GM18508 (cell line): ENCODE measurements around the gene PPP2R5D.
A peak's percentile ranks its signal among the peaks of the same experiment; 100 is the strongest.
"Not testable (repeated sequence)": the region's sequence is repeated elsewhere in the genome, so short reads cannot be mapped to it uniquely, and the experiment has no call there.

ENCODE experiments used
- ATAC-seq: cut with Tn5 transposase; IDR thresholded peaks from one replicate; pipeline ENCODE4 v1.9.1; 2021; ENCODE audit warnings: moderate number of reproducible peaks; ENCODE audit not compliant: insufficient read depth, unreplicated experiment

PPP2R5D gene

DNA sequence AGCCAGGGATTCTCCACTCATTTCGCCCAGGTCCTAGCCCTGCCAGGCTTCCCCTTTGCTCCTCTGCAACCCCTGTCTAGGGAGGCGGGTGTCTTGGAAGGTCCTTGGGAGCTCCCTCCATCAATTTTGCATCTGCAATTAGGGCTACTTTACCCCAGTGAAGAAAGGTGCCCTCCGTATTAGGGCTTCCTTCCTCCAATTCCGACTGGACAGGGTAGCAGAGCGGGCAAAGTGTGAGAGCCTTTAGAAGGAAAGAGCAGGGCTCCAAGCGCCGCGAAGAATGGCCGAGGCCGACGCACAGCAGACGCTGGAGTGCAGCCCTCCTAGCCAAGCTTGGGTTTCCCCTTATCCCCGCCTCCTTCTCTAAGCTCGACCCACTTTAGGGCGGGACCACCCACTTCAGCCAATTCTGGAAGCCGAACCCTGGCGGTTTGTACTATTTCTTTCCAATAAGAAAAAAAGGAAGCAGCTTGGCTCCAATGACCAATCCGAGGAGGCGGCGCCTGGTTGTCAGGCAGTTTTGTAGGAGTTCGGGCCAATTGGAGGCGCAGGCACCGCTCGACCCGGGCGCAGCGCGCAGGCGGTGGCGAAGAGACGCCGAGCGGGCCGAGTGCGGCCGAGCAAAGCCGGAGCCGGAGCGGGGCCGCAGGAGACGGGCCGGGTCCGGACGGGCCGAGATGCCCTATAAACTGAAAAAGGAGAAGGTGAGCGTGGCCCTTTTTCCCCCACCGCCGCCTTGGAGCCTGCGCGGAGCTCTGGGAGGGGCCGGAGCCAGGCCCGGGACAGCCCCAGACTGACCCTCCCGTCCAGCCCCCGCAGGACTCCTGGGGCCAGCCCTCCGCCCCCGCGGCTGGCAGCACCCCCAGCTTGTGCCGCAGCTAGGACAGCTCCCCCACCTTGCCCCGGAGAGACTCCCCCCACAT, at the start of gene PPP2R5D:
Gene PPP2R5D, plus strand, starts transcription at position 570 of the 923 bp plus-strand sequence. Its CDS starts 108 bp downstream, at position 678.
- peak; percentile 78 for ATAC-seq

DNA sequence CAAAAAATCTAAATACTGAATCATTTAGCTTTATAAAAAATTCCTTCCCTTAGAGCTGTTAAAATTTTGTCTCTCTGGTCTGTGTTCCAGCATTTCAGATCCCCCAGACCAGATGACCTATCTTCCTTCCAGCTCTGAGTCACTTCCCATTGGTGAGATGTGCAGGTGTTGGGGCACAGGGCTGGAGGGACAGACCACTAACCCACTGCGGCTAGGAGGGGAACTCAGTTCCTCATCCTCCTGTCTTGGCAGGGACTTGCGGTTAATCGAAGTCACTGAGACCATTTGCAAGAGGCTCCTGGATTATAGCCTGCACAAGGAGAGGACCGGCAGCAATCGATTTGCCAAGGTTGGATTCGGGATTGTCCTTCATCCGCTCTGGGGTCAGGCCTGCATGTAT, 49.0 kb upstream of the PPP2R5D start:
- ATAC-seq = no peak

DNA sequence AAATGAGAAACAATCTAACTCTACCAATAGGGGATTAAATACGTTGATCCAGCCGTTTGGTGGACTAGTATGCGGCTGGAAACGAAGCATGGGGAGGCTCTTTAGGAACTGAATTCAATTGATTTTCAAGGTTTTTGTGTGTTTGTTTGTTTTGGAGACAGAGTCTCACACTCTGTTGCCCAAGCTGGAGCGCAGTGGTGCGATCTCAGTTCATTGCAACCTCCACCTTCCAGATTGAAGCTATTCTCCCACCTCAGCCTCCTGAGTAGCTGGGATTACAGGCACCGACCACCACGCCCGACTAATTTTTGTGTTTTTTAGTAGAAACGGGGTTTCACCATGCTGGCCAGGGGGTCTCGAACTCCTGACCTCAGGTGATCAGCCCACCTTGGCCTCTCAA, 48.0 kb upstream of the PPP2R5D start:
- no peak for ATAC-seq

DNA sequence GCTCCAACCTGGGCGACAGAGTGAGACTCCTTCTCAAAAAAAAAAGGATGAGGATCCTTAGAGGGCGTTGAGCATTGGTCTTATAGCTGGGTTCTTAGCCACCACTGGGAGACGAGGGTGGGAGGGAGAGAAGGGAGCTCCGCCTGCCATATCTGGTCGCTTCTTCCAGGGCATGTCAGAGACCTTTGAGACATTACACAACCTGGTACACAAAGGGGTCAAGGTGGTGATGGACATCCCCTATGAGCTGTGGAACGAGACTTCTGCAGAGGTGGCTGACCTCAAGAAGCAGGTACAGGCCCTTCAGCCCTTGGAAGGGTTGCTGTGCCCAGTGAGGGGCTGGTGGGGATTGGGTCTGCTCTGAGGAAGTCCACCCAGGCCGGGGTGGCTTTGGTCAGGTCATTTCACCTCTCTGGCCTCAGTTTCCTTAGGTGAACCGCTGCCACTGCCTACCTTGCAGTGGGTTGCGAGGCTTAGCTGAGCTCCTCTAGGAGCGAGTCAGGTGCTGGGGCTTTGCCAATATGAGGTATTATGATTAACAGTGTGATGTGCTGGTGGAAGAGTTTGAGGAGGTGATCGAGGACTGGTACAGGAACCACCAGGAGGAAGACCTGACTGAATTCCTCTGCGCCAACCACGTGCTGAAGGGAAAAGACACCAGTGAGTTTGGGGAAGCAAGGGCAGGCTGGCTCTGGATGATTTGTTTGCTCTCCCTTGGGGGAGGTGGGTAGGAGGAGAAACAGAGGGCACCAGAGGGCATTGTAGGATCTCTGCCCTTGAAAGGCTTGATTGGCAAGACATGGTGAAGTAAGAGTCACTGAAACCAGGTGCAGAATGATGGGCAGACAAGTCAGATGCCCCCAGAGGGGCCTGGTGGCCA, 46.6 kb upstream of the PPP2R5D start:
- no peak for ATAC-seq

DNA sequence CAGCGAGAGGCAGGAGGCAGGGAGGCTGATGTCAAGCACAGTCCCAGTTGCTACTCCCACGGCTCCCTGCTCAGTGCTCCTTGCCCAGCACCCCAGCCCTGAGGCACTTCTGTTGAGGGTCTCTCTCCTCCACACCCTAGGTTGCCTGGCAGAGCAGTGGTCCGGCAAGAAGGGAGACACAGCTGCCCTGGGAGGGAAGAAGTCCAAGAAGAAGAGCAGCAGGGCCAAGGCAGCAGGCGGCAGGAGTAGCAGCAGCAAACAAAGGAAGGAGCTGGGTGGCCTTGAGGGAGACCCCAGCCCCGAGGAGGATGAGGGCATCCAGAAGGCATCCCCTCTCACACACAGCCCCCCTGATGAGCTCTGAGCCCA, 46.0 kb upstream of the PPP2R5D start:
- ATAC-seq = no peak

DNA sequence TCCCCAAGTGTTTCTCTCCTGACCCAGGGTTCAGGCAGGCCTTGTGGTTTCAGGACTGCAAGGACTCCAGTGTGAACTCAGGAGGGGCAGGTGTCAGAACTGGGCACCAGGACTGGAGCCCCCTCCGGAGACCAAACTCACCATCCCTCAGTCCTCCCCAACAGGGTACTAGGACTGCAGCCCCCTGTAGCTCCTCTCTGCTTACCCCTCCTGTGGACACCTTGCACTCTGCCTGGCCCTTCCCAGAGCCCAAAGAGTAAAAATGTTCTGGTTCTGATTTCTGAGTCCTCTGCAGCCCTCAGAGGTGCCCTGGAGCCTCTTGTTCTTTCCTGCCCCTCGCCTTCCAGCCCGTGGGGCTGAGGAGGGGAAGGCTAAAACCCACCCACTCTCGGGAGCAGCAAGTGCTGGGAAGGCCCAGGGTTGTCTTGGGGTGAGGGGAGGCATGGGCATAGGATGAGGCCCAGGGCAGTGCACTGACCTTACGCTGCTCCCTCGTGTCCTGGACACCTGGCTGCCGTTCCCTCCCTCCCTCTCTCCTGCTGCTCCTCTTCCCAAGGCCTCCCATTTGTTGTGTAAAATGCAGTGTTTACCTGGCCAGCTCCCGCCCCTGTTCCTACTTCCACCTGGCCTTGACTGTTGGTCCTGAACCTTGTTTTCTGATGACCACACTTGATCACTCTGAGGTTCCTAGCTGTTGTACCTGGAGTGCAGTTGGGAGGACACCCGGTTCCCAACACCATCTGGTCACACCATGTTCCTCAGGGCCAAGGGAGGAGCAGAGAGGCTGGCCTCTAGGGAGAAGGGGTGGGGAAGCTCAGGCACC, 45.2 kb upstream of the PPP2R5D start:
- no peak for ATAC-seq

DNA sequence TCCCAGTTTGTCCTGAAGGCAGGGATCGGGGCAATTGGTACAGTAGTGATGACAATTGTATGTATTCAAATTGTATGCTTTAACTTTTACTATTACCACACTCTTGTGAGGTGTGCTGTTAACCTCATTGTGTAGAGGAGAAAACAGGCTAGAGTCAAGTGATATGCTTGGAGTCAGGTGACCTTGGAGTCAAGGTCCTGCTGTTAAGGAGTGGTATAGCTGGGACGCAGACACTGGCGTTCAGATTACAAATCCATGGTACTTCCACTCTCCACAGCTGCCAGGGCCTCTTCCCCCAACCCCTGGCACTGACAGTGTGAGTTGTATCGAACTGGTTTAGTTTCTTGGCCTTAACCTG, 44.6 kb upstream of the PPP2R5D start:
- ATAC-seq = no peak

DNA sequence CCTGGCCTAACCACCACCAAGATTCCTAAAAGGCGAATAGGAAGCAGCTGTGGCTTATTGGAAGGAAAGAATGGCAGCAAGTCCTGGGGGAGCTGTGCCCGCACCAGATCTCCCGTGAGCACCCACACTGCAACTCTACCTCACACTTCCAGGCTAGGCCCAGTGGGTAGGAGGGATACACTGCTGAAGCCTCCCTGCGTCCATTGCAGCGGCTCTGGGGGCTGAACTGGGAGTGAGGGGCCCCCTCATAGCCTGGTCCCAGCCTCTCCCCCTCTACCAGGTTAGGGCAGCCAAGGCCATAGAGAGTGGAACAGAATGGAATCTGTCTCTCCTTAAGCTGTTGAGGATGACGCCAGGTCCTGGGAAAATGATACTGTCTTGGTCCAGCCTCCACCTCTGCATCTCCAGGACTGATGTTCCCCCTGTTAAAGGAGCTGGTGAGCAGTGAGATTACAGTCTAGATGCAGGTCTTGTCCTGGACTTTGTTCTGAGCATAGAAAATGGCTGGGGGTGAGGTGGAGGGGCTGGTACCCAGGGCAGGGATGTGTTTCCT, 43.8 kb upstream of the PPP2R5D start:
- no peak for ATAC-seq

DNA sequence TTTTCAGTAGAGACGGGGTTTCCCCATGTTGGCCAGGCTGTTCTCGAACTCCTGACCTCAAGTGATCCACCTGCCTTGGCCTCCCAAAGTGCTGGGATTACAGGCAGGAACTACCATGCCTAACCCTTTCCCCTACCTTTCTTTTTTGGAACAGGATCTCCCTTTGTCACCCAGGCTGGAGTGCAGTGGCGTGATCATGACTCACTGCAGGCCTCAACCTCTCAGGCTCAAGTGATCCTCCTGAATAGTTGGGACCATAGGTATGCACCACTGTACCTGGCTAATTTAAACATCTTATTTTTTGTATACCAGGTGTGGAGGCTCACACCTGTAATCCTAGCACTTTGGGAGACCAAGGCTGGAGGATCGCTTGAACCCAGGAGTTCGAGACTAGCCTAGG, 43.0 kb upstream of the PPP2R5D start:
- ATAC-seq = not testable (repeated sequence)

DNA sequence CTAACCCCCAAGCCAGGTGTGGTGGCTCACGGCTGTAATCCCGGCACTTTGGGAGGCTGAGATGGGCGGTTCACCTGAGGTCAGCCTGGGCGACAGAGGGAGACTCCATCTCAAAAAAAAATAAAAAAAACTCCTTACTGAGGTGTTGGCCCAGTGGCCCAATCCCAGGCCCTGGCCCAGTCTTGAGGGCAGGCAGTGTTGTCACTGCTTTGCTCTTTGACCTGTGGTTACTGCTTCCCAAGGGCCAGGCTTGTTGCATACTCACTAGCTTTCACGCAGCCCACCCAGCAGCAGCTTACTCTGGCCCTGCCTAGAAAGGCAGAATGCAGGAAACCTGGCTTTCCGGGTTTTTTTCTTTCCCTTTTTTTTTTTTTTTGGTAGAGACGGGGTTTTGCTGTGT, 41.9 kb upstream of the PPP2R5D start:
- no peak for ATAC-seq

DNA sequence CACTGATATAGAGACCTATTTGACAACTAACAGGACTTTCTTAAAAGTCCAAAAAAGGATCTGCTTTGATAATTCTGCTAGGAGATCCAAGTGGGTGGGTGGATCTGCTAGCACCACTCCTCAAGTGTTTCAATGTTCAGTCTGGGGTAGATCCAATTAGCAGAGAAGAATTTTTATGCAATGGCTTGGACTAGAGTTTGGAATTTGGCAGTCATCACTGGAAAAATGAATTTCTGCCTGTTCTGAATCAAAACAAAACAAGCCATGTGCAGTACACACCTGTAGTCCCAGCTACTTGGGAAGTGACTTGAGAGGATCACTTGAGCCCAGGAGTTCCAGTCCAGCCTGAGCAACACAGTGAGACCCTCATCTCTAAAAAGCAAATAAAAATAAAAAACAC, 36.4 kb upstream of the PPP2R5D start:
- ATAC-seq = no peak

DNA sequence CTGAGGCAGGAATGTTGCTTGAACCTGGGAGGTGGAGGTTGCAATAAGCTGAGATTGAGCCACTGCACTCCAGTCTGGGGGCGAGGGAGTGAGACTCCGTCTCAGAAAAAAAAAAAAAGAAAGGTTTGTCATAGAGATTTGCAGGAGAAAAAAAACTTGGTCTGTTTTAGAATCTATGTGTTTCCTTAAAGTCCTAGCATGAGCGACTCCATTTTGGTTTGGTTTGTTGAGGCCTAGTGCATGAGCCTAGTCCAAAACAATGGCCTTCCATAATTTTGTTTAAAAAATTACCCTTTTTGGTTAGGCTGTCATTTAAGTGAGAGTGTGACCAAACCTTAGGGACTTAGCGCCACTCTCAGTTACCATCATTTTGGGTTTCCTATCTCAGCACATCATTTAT, 32.0 kb upstream of the PPP2R5D start:
- ATAC-seq = no peak

DNA sequence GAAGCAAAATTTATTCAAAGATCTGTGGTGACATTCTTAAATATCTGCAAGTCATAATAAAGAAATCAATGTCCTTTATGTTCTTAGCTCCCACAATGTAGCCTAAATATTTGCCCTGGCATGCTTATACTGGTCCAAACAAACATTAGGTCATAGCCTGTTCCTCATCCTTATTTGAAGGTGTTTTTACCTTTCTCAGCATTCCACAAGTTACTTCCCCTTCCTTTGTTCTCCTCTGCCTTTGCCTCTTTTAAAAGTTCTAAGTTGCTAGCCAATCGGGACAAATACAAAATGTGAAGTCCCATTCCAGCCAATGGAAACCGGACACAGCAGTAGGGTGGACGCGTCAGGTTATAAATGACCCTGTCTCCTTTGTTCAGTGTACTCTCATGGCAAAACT, 30.0 kb upstream of the PPP2R5D start:
- not testable (repeated sequence) for ATAC-seq

DNA sequence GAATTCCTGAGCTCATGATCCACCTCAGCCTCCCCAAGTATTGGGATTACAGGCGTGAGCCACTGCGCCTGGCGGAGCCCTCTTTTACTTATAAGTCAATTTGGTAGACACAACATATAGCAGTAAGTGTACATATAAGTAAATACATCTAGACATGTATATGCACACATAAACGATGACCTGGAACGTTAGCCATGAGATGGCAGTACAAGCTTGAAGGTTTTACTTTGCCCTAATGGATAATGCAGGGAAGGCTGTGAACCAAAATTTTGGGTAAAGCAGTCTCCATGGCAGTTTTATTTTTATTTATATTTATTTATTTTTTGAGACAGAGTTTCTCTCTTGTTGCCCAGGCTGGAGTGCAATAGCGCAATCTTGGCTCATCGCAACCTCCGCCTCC, 26.2 kb upstream of the PPP2R5D start:
- no peak for ATAC-seq

DNA sequence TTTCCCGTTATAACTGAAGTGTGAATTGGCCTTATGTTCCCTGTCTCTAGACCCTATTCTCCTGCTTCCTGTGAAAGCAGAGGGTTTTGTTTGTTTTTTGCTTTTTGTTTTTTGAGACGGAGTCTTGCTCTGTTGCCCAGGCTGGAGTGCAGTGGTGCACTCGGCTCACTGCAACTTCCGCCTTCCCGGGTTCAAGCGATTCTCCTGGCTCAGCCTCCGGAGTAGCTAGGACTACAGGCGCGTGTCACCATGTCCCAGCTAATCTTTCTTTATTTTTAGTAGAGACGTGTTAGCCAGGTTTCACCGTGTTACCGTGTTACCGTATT, 24.5 kb upstream of the PPP2R5D start:
- no peak for ATAC-seq

DNA sequence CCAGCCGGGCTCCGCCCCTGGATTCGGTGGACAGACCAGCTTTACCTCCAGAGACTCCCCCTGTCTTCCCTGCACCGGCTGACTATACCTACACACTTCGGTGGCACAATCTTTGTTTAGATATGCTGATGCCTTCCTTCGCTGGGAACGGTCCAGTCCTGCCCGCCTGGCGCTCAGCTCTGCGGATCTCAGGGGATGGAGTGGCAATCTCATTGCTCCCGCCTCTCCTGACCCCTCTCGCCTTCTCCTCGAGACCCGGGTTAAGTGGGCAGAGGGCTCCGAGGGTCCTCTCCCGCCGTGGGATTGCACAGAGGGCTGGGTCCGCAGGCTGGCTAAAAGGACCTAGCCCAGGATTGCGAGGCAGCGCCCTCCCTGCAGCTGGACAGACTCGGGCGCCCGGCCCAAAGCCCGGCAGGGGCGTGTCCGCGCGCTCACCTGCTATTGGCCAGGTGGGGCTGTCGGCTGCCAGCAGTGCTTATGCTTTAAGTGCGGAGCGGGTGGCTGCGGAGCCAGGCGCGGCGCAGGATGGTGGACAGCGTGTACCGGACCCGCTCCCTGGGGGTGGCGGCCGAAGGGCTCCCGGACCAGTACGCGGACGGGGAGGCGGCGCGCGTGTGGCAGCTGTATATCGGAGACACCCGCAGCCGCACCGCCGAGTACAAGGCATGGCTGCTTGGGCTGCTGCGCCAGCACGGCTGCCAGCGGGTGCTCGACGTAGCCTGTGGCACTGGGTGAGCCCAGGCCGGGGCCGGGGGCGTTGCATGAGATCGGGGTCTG, 23.9 kb upstream of the PPP2R5D start, which contains the start of gene GNMT:
Gene GNMT, plus strand, starts transcription at position 512 of the 777 bp plus-strand sequence. Its CDS starts 14 bp downstream, at position 526.
- ATAC-seq = no peak

DNA sequence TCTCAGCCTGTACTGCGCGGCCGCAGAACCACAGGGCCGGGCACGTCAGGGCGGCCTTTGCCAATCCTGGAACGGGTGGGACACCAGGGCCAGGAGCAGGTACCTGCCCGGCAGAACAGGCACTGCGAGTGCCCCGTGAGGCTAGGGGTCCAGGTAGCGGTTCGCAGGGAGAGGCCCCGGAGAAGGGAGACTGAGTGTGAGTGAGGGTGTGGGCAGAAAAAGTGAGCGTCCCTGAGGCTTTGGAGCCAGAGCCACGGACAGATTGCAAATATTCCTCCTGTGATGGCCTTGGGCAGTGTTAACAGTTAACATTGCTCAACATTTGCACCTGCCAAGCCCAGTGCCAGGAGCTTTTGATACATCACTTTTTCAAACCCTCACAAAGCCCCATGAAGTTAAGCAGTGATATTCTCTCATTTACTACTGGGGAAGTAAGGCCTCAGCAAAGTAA, 23.3 kb upstream of the PPP2R5D start:
- ATAC-seq = no peak

DNA sequence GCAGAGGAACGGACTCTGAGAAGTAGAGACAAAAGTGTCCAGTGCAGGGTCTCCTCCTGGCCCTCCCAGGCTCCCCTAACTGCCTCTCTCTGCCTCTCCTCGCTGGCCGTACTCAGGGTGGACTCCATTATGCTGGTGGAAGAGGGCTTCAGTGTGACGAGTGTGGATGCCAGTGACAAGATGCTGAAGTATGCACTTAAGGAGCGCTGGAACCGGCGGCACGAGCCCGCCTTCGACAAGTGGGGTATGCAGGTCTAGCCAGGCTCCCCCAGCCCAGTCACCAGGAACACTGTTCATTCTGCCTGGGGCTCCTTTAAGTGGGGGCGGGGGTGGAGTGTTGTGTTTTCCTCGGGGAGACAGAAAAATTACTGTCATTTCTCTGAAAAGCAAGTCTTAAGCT, 22.3 kb upstream of the PPP2R5D start:
- ATAC-seq = no peak

DNA sequence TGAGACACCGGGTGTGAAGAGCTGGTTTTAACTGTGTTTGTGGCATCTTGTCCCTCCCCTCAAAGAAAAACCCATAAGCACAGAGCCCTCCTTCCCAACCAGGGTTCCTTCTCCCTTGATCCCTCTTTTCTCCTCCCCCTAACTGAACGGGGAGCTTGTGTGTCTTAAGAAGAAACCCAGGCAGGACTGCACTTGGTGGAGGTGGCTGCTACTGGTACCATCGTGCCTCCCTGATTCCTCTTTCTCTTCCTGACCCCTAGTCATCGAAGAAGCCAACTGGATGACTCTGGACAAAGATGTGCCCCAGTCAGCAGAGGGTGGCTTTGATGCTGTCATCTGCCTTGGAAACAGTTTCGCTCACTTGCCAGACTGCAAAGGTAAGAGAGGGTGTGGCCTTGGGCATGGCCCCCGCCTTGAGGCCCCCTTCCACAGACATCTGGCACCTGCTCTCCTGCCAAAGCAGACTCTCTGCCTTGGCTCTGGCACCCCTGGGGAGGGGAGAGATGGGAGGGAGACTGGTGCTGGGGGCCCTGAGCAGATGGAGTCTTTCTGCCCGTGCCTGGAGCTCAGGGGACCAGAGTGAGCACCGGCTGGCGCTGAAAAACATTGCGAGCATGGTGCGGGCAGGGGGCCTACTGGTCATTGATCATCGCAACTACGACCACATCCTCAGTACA, 21.7 kb upstream of the PPP2R5D start:
- ATAC-seq = no peak
